ENCODE measurements around the gene ENTPD1. TPM values are rescaled to one million over a fixed set of nuclear protein-coding genes. Genes with fewer than 3 reads are reported as not detected.

Gene ENTPD1
- total RNA-seq, 1 experiment from 2014 or later: not detected

DNA sequence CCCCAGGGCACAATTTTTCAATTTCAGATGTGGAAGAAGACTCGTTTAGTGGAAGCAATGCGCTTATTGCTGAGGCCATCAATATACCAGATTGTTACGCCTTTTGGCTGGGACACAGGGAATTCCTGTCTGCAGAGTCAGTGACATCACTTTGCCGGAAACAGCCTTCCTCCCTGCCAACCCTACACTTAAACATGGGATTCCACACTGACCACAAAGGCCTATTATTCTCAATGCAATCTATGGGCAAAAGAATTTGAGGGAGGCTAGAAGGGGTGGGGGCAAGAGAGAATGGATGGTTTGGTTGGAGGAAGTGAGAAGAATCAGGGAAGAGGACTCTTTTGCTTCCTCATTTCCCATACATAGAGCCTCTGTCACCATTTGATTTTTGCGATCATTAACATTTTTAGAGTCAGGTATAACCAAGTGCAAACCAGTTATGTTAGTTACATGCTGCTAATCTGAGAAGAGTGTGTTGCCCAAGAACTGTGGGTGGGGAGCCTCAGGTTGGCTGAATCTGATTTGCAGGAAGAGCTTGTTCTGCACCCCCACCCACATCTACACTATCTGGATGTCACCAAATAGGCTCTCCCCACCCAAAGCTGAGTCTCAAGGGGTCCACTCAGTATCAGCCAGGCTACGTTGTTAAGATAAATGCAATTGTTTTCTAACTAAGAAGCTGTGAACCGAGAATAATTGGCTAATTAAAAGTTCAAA lies 58.2 kb downstream of the ENTPD1 start:
- POLR2A ChIA-PET (ENCODE audit: unreplicated experiment): no interaction called here
- Histone ChIP-seq H3K79me2 (ENCODE audit: low read depth) (no peaks in the 10 kb centered on the region), H3K4me2 (0 out of 2 replicates have a peak overlapping the region, but pooled peaks have one; percentile 16), H3K27me3 (ENCODE audit: insufficient read depth, low read depth) (no peaks in the 10 kb centered on the region), H3K27ac (no peak overlapping the region), H2AFZ (no peak overlapping the region), H3F3A (ENCODE audit: insufficient read depth, low read depth) (peaks cover 6% of the 10 kb centered on the region; the same call in 1 of the 2 replicates), H3K36me3 (ENCODE audit: low read depth) (no peaks in the 10 kb centered on the region), H4K20me1 (ENCODE audit: insufficient read depth) (no peaks in the 10 kb centered on the region), H3K4me3 (no peak overlapping the region), H3K4me1 (replicated peaks; ENCODE audit: insufficient read depth) (peaks cover 19% of the 10 kb centered on the region; the same call in 1 of the 2 replicates), H3K9me3 (ENCODE audit: insufficient read depth, low read depth) (no peaks in the 10 kb centered on the region), H3K9me2 (ENCODE audit: insufficient read depth) (no peaks in the 10 kb centered on the region)
- no peak for TF ChIP-seq EZH2 (IDR thresholded peaks at IDR 0.05; ENCODE audit: low read depth)
- TF ChIP-seq, protein P1, sequence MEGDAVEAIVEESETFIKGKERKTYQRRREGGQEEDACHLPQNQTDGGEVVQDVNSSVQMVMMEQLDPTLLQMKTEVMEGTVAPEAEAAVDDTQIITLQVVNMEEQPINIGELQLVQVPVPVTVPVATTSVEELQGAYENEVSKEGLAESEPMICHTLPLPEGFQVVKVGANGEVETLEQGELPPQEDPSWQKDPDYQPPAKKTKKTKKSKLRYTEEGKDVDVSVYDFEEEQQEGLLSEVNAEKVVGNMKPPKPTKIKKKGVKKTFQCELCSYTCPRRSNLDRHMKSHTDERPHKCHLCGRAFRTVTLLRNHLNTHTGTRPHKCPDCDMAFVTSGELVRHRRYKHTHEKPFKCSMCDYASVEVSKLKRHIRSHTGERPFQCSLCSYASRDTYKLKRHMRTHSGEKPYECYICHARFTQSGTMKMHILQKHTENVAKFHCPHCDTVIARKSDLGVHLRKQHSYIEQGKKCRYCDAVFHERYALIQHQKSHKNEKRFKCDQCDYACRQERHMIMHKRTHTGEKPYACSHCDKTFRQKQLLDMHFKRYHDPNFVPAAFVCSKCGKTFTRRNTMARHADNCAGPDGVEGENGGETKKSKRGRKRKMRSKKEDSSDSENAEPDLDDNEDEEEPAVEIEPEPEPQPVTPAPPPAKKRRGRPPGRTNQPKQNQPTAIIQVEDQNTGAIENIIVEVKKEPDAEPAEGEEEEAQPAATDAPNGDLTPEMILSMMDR (conservative IDR thresholded peaks at IDR 0.05): no peak
- DNase-seq: peak; percentile 18 to 68
- BruUV-seq (replicated peaks): no TSS peak
- intact Hi-C loops (cut with micrococcal nuclease; ENCODE audit: unreplicated experiment): no loop called here
- CTCF ChIA-PET: no interaction called here

DNA sequence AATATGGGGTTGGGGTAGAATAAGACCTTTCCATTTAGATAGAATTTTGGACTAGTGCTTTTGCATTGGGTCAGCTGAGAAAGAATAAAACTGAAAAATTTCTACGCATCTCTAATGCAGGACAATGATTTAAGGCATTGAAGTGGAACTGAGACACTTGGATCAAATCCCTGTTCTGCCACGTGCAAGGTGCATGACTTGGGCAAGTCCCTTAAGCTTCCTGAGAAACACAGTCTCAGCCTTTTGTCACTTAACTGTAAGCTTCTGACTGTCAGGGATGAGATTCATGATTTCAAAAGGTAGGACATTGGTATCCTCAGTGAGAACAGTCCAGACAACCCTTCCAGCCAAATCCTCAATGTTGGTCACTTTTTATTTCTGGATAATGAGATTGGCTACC lies 59.2 kb downstream of the ENTPD1 start:
- Histone ChIP-seq H3K4me2 (no peak overlapping the region), H3K4me3 (no peak overlapping the region), H4K20me1 (ENCODE audit: insufficient read depth) (no peaks in the 10 kb centered on the region), H3K36me3 (ENCODE audit: low read depth) (no peaks in the 10 kb centered on the region), H3K79me2 (ENCODE audit: low read depth) (no peaks in the 10 kb centered on the region), H3K9me2 (ENCODE audit: insufficient read depth) (no peaks in the 10 kb centered on the region), H2AFZ (no peak overlapping the region), H3F3A (ENCODE audit: insufficient read depth, low read depth) (peaks cover 6% of the 10 kb centered on the region; the same call in 1 of the 2 replicates), H3K9me3 (ENCODE audit: insufficient read depth, low read depth) (no peaks in the 10 kb centered on the region), H3K27me3 (ENCODE audit: insufficient read depth, low read depth) (no peaks in the 10 kb centered on the region), H3K27ac (no peak overlapping the region), H3K4me1 (replicated peaks; ENCODE audit: insufficient read depth) (peaks cover 22% of the 10 kb centered on the region; the same call in 1 of the 2 replicates)
- TF ChIP-seq, protein P1 (conservative IDR thresholded peaks at IDR 0.05): no peak
- TF ChIP-seq EZH2 (IDR thresholded peaks at IDR 0.05; ENCODE audit: low read depth): no peak
- POLR2A ChIA-PET (ENCODE audit: unreplicated experiment): no interaction called here
- no TSS peak for BruUV-seq (replicated peaks)
- no peak for DNase-seq
- intact Hi-C loops (cut with micrococcal nuclease; ENCODE audit: unreplicated experiment): no loop called here
- CTCF ChIA-PET: no interaction called here

DNA sequence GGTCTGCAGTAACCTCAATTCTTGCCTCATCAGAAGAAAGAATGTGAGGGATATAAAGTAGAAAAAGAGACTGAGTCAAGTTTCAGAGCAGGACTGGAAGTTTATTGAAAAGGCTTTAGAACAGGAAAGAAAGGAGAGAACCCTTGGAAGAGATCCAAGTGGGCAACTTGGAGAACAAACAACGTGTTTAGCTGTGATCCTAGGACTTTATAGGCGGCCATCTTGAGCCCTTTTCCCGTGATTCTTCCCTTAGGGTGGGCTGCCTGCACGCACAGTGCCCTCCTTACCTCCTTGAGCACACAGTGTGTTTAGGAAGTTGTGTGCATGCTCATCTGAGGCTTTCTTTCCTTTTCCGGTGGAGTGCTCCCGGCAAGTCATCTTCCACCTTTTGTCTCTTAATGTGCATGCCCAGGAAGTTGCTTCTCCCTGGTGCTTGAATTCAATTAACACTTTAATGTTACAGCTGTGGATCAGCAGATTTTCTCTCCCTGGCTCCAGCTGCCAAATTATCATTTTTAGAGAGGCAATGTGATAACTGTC lies 59.8 kb downstream of the ENTPD1 start:
- H3K27ac ChIP-seq: no peak overlapping the region
- no peak overlapping the region for H3K4me2 ChIP-seq
- POLR2A ChIA-PET (ENCODE audit: unreplicated experiment): no interaction called here
- H3K9me2 ChIP-seq (ENCODE audit: insufficient read depth): no peaks in the 10 kb centered on the region
- no peaks in the 10 kb centered on the region for H3K27me3 ChIP-seq (ENCODE audit: insufficient read depth, low read depth)
- no TSS peak for BruUV-seq (replicated peaks)
- intact Hi-C loops (cut with micrococcal nuclease; ENCODE audit: unreplicated experiment): no loop called here
- peaks cover 6% of the 10 kb centered on the region; the same call in 1 of the 2 replicates for H3F3A ChIP-seq (ENCODE audit: insufficient read depth, low read depth)
- no peak for DNase-seq
- H3K79me2 ChIP-seq (ENCODE audit: low read depth): no peaks in the 10 kb centered on the region
- no peaks in the 10 kb centered on the region for H3K36me3 ChIP-seq (ENCODE audit: low read depth)
- no peak for TF ChIP-seq EZH2 (IDR thresholded peaks at IDR 0.05; ENCODE audit: low read depth)
- TF ChIP-seq, protein P1 (conservative IDR thresholded peaks at IDR 0.05): no peak
- no peaks in the 10 kb centered on the region for H3K9me3 ChIP-seq (ENCODE audit: insufficient read depth, low read depth)
- peaks cover 22% of the 10 kb centered on the region; the same call in 1 of the 2 replicates for H3K4me1 ChIP-seq (replicated peaks; ENCODE audit: insufficient read depth)
- no peak overlapping the region for H3K4me3 ChIP-seq
- H4K20me1 ChIP-seq (ENCODE audit: insufficient read depth): no peaks in the 10 kb centered on the region
- CTCF ChIA-PET: no interaction called here
- H2AFZ ChIP-seq: no peak overlapping the region
